GM18520 (cell line): ENCODE data around the gene LMOD2.

Experiments
- ATAC-seq: cut with Tn5 transposase; IDR thresholded peaks from one replicate; pipeline ENCODE4 v1.9.1; 2021; ENCODE audit not compliant: unreplicated experiment

Gene LMOD2

DNA sequence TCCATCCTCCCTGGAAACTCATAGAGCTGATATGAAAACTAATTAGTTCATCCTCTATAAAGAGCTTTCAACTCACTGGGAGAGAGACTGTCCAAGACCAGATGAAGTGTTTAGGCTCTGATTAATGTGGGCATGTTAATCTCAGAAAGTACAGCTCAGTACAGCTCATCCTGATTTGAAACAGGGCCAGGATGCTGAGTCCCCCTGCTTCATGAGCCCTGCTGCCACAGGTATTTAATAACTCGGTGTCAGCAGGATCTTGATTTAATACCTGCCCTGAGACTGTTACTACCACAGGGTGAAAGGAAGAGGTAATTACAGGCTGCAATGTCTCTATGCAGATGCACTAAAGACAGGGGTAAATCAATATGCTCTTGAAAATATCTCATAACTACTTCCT is 10.8 kb downstream of the LMOD2 start:
- no peak for ATAC-seq

DNA sequence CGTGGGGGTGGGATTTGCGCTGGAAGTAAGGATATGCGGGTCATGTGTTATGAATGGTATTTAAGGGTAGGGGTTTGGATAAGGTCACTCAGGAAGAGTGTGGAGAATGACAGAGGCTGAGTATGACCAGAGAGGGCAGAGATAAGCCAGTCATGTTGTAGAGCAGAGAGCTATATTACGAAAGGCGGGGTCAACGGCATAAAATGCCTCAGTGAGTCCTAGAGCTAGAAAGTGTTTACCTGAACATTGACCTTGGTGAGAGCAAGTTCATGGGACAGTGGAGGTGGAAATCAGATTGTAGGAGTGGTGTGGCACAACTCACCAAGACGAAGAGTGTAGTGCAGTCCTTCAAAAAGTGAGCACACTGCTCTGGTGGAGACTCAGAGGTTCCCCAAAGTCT is 13.8 kb downstream of the LMOD2 start:
- ATAC-seq: no peak

DNA sequence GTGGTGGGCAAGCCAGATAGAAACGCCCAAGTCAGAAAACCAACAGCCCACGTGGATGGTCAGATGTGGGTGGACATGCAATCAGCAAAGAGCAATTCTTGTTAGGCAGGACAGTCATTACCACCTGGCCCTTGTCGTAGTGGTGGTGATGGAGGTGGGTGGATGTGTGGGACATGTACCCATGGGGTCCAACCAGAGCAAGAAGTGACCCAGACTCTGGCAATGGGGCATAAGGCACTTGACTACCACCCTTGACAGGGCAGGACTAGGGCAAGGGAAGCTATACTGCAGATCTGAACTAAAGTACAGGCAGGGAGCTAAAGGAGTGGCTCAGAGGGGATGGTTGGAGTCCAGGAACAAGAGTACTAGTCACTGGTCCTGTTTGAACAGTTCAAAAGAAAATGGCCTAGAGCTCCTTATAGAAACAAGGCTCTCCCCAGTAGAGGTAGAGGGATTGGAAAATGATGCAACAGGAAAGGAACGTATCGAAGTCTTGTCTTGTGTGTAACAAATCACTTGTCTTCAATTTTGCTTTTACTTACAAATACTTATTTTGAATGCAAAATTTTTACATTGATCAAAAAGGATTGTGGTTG is 17.6 kb downstream of the LMOD2 start:
- ATAC-seq: no peak

GRCh38 chr7:123673752-123674398 is 18.2 kb downstream of the LMOD2 start:
- no peak for ATAC-seq

- ATAC-seq: no peak
Measured at GRCh38 chr7:123674399-123675180, 18.9 kb downstream of the LMOD2 start.

- ATAC-seq: no peak
Measured at GRCh38 chr7:123675181-123675473, 19.5 kb downstream of the LMOD2 start.

DNA sequence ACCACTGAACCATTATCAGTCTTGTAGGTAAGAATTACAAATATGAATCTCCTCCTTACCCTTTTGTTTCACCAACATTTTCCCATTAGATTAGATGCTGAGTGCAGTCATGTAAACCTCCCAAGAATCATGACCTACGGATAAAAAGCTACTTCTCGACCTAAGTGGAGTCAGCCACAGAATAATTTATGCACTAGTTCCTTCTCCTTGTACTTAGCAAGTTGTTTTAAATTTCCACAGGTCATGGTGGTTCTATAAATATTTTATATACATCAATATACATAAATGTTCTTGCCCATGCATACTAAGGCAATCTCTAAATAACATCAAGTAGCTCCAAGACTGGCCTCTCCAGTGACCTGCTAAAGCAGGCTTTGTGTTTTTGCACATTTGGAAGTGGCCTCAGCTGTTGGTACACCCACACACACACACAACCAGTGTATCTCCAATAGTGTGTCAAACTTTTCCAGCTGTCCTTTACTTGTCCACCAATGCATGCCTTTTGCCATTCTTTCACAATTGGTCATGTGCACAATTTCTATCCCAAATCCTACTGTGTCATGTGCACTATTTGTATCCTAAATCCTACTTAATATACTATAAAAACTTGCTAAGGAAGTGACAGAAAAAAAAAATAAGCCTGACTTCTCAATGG is 21.5 kb downstream of the LMOD2 start:
- ATAC-seq: no peak

- ATAC-seq: no peak
Measured at GRCh38 chr7:123679614-123680013, 23.9 kb downstream of the LMOD2 start.

DNA sequence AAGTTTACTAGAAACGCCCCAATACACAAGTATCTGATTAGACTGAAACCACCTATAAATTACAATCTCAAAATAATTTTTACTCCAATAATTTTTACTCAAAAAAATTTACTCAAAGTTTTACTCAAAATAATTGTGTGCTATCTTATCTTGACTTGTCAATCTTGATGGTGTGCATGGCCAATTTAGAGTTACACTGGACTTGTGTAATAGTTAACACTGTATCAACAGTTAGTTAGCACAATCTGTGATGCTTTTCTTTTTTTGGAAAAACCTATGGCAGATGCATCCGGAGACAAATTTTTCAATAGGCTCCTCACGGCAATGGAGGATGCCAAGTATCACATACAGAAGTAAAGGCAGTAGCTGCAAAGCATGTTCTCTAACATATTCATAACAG is 24.9 kb downstream of the LMOD2 start:
- no peak for ATAC-seq

- no peak for ATAC-seq
Measured at GRCh38 chr7:123681561-123681960, 25.9 kb downstream of the LMOD2 start.

GRCh38 chr7:123682690-123683089 is 27.0 kb downstream of the LMOD2 start:
- no peak for ATAC-seq

DNA sequence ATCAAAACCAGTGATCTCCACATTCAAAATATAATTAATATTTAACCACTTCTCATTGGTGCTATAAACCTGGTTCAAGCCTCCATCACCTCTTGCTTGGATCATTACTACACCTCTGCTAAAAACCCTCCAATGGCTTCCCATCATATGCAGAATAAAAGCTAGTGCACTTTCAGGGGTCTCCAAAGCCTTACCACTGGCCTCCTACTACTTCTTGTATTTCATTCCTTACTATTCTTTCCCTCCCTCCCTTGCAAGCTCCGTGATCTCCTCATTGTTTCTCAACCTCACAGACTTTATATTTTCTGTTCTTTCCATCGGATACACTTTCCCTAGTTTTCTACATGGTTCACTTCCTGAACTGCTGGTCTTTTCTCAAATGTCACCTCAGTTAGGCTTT is 31.5 kb downstream of the LMOD2 start:
- no peak for ATAC-seq

DNA sequence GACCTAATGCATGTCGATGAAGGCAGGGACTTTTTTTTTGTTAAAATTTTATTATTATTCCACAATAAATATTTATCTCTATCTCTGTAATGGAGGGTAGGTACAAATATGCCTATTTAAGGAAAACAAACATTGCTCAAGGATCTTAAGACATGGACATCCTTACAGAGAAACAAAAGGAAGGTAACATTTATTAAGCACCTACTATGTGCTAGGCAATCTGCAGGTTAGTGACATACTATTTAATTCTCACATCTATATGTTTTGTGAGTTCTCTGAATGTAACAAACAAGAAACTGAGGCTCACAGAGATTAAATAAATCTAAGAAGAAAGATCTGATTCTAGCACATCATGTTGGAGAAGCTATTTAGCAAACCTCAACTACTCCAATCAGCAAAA is 32.1 kb downstream of the LMOD2 start:
- ATAC-seq: no peak

DNA sequence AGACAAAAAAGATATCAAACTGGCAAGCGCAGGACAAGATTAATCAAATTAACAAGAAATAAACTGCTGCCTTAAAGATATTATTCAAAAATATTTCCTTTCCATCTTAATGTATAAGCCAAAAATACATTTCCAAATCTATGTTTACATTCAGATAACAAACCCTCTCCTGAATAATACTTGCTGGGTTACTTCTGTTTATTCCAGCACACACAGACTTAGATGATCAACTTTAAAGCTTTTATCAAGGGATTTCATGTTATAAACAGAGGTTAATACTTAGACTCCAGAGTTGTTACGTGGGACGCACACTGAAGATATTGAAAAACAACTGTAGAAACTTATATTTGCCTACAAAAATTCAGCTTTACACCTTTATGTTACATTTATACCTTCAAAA is 33.6 kb downstream of the LMOD2 start:
- no peak for ATAC-seq

- no peak for ATAC-seq
Measured at GRCh38 chr7:123690550-123690949, 34.9 kb downstream of the LMOD2 start.

DNA sequence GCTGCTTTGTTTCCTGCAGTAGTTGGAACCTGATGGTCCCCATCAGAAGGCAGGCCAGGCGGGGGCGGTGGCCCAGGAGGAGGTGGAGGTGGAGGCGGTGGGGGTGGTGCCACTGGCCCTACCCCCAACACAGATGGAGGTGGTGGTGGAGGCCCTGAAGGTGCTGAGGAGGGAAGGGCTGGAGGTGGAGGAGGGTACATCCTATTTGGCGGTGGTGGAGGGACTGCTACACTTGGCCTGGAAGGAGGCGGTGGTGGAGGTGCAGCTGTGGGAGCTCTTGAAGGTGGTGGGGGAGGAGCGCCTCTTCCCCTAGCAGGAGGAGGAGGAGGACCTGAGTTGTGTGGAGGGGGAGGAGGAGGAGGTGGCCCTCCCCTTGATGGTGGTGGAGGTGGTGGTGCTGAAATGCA is 36.8 kb downstream of the LMOD2 start:
- ATAC-seq: no peak

GRCh38 chr7:123695944-123696677 is 40.4 kb downstream of the LMOD2 start:
- no peak for ATAC-seq

- no peak for ATAC-seq
Measured at GRCh38 chr7:123705211-123705901, 49.7 kb downstream of the LMOD2 start.

DNA sequence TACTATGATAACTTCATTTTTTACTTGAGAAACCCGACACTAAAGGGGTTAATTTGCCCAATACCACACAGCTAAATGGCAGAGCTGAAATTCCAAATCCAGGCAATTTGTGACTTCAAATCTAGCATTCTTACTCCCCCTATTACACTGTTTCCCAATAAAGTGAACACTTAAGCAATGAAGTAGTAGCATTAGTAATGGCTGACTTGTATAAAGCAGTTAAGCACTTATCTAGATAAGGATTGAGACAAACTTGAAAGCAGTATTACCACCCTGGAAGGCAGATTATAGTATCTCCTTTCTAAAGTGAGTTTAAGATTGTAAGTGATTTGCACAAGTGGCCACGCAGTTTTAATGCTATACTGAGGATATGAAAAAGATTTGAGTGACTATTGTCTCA is 53.9 kb downstream of the LMOD2 start:
- no peak for ATAC-seq

DNA sequence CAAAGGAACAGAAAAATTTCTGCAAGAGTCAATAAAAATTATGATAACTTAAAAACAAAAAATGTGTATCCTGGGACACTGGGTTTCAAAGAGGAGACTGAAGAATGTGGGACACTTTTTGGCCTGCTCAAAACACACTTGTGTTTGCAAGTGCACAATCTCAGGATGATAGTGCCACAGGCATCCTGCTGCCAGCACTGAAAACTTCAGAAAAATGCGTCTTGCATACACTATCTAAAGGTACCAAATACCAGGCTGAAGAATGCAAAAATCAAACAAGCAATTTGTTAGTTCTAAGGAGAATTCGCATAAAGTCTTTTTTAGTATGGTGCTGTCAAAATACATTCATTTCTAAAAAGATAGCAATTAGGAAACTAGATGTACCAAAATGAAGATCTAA is 55.0 kb downstream of the LMOD2 start:
- ATAC-seq: no peak

- ATAC-seq: no peak
Measured at GRCh38 chr7:123711832-123712293, 56.2 kb downstream of the LMOD2 start.
